OCI-LY7 (cell line): ENCODE measurements around the gene IGF2BP2. TPM values are rescaled to one million over a fixed set of nuclear protein-coding genes. Genes with fewer than 3 reads are reported as not detected.

Source experiments
- BruUV-seq: library from RNA; stranded (reverse); fragments of 400-500 nt; replicated peaks from 2 replicates; lab custom pipeline; 2021; lab: Mats Ljungman, UMichigan
- CTCF ChIA-PET: fragments of 300-600 bp; sonication (Branson Sonifier 250); formaldehyde crosslinking; loops from one replicate; lab custom pipeline; 2022; ENCODE audit warnings: antibody characterized with exemption; ENCODE audit not compliant: unreplicated experiment; lab: Charles Lee
- POLR2A ChIA-PET: fragments of 300-600 bp; sonication (Branson Sonifier 250); formaldehyde crosslinking; loops from one replicate; lab custom pipeline; 2022; ENCODE audit warnings: antibody characterized with exemption; lab: Charles Lee
- DNase-seq: peaks from one replicate; pipeline ENCODE4 v3.0.0-alpha.2; 2015; ENCODE audit warnings: low spot score
- H2AFZ ChIP-seq: fragments of 200-600 bp; sonication (generic), shearing (Covaris generic); 2 replicates; pipeline ENCODE4 v1.6.1; 2014; ENCODE audit warnings: mild to moderate bottlenecking, antibody characterized with exemption, low read length, moderate library complexity
- H3K27ac ChIP-seq: fragments of 200-600 bp; sonication (generic); 2 replicates; pipeline ENCODE4 v1.5.1; 2014; ENCODE audit warnings: mixed run types, low read depth, mild to moderate bottlenecking, moderate library complexity, low read length, inconsistent platforms; ENCODE audit not compliant: poor library complexity, severe bottlenecking
- H3K36me3 ChIP-seq: fragments of 200-600 bp; sonication (generic); 2 replicates; pipeline ENCODE4 v1.6.1; 2014; ENCODE audit warnings: mild to moderate bottlenecking, antibody characterized with exemption, low read length, moderate library complexity, mixed read lengths; ENCODE audit not compliant: insufficient read depth
- H3K4me1 ChIP-seq: fragments of 200-600 bp; sonication (generic); 2 replicates; pipeline ENCODE4 v1.5.1; 2014; ENCODE audit warnings: mild to moderate bottlenecking, low read length; ENCODE audit not compliant: insufficient read depth, poor library complexity, severe bottlenecking
- H3K4me2 ChIP-seq: fragments of 200-600 bp; sonication (generic); 2 replicates; pipeline ENCODE4 v1.6.1; 2014; ENCODE audit warnings: mild to moderate bottlenecking, low read length
- H3K4me3 ChIP-seq: fragments of 200-600 bp; sonication (generic); 2 replicates; pipeline ENCODE4 v1.5.1; 2014; ENCODE audit warnings: mild to moderate bottlenecking, low read depth, low read length; ENCODE audit not compliant: poor library complexity, severe bottlenecking
- H3K79me2 ChIP-seq: fragments of 200-600 bp; sonication (generic); 2 replicates; pipeline ENCODE4 v1.6.1; 2016; ENCODE audit warnings: low read depth, mild to moderate bottlenecking, low read length, moderate library complexity, mixed read lengths; ENCODE audit not compliant: insufficient read depth
- H3K9me2 ChIP-seq: fragments of 200-600 bp; sonication (generic); 2 replicates; pipeline ENCODE4 v1.6.1; 2016; ENCODE audit warnings: mild to moderate bottlenecking, low read length, mixed read lengths; ENCODE audit not compliant: insufficient read depth
- H3K9me3 ChIP-seq: fragments of 200-600 bp; sonication (generic); 2 replicates; pipeline ENCODE4 v1.6.1; 2014; ENCODE audit warnings: mild to moderate bottlenecking, mixed run types, low read length, mixed read lengths
- H4K20me1 ChIP-seq: fragments of 200-600 bp; sonication (generic); 2 replicates; pipeline ENCODE4 v1.6.1; 2014; ENCODE audit warnings: mild to moderate bottlenecking, antibody characterized with exemption, low read length, moderate library complexity, mixed read lengths; ENCODE audit not compliant: insufficient read depth
- EZH2phosphoT487 ChIP-seq: fragments of 200-600 bp; sonication (generic); IDR thresholded peaks from 2 replicates; pipeline ENCODE4 v1.6.1; 2018; ENCODE audit warnings: low read depth, borderline replicate concordance, mild to moderate bottlenecking, mixed run types, antibody characterized with exemption, low read length, moderate library complexity, mixed read lengths
- intact Hi-C: fragments of 100-400 bp; cut with micrococcal nuclease; formaldehyde crosslinking; loops from one replicate; pipeline ENCODE4 v1.10.0; 2022; ENCODE audit not compliant: unreplicated experiment
- total RNA-seq, 2 experiments: library from RNA; depleted of rRNA in 1 of 2; stranded (reverse); fragments of >200 nt in 1 of 2; shearing (Covaris generic) in 1 of 2; gene quantifications; 2 replicates each; pipeline ENCODE4 v1.2.3, GENCODE V29; 2014 to 2022
- TF ChIP-seq, protein P1 (sequence below): fragments of 200-600 bp; sonication (generic); conservative IDR thresholded peaks from 2 replicates; pipeline ENCODE4 v1.5.1; 2014; ENCODE audit warnings: mild to moderate bottlenecking, antibody characterized with exemption, low read length, moderate library complexity, mixed read lengths

IGF2BP2 gene
- total RNA-seq, 2 experiments from 2014 or later = not detected

DNA sequence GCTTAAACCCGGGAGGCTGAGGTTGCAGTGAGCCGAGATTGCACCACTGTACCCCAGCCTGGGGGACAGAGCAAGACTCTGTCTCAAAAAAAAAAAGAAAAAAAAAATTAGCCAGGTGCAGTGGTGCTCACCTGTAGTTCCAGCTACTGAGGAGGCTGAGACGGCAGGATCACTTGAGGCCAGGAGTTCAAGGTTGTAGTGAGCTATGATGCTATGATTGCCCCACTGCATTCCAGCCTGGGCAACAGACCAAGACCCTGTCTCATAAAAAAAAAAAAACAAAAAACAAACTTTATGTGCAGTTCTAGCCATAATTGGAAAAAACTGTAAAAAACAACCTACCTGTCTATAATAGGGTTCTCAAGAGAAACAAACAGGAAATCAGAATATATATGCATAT is 39.9 kb upstream of the IGF2BP2 start:
- no peak for DNase-seq
- H3K4me1 ChIP-seq = no peaks in the 10 kb centered on the region
- no peaks in the 10 kb centered on the region for H3K79me2 ChIP-seq
- ChIA-PET POLR2A (interaction anchor here (0.6 kb wide), 1 partner anchor 71 kb away, joined by 3 read pairs; no protein-coding TSS in a partner anchor), CTCF (interaction anchor here (0.8 kb wide), 1 partner anchor 78 kb away, joined by 3 read pairs; no protein-coding TSS in a partner anchor)
- no peaks in the 10 kb centered on the region for H4K20me1 ChIP-seq
- no peaks in the 10 kb centered on the region for H3K36me3 ChIP-seq
- H3K9me3 ChIP-seq = no peaks in the 10 kb centered on the region
- no peak overlapping the region for H2AFZ ChIP-seq
- H3K27ac ChIP-seq = no peak overlapping the region
- no peak for TF ChIP-seq EZH2phosphoT487
- TF ChIP-seq, protein P1, sequence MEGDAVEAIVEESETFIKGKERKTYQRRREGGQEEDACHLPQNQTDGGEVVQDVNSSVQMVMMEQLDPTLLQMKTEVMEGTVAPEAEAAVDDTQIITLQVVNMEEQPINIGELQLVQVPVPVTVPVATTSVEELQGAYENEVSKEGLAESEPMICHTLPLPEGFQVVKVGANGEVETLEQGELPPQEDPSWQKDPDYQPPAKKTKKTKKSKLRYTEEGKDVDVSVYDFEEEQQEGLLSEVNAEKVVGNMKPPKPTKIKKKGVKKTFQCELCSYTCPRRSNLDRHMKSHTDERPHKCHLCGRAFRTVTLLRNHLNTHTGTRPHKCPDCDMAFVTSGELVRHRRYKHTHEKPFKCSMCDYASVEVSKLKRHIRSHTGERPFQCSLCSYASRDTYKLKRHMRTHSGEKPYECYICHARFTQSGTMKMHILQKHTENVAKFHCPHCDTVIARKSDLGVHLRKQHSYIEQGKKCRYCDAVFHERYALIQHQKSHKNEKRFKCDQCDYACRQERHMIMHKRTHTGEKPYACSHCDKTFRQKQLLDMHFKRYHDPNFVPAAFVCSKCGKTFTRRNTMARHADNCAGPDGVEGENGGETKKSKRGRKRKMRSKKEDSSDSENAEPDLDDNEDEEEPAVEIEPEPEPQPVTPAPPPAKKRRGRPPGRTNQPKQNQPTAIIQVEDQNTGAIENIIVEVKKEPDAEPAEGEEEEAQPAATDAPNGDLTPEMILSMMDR = no peak
- H3K9me2 ChIP-seq = no peaks in the 10 kb centered on the region
- intact Hi-C loops = no loop called here
- no peak overlapping the region for H3K4me2 ChIP-seq
- no peak overlapping the region for H3K4me3 ChIP-seq
- BruUV-seq = no TSS peak

DNA sequence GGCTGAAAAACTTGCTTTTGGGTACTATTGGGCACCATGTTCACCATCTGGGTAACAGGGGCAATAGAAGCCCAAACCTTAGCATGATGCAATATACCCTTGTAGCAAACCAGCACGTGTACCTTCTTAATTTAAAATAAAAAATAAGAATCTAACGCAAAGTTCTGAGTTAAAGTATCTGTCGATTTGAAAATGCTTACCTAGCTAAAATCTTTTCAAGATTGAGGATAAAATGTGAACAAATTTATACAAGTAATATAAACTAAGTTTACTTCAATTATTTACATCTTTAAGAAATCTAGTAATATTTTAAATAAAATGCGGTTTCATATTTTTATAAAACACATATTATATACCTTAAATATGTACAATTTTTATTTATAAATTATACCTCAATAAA is 38.1 kb upstream of the IGF2BP2 start:
- no TSS peak for BruUV-seq
- Histone ChIP-seq H3K9me2 (no peaks in the 10 kb centered on the region), H3K4me2 (no peak overlapping the region), H2AFZ (no peak overlapping the region), H3K9me3 (no peaks in the 10 kb centered on the region), H3K4me1 (no peaks in the 10 kb centered on the region), H3K4me3 (no peak overlapping the region), H4K20me1 (no peaks in the 10 kb centered on the region), H3K36me3 (no peaks in the 10 kb centered on the region), H3K27ac (no peak overlapping the region), H3K79me2 (no peaks in the 10 kb centered on the region)
- ChIA-PET POLR2A (no interaction called here), CTCF (no interaction called here)
- DNase-seq = no peak
- TF ChIP-seq, protein P1 = no peak
- TF ChIP-seq EZH2phosphoT487 = no peak
- intact Hi-C loops = no loop called here

DNA sequence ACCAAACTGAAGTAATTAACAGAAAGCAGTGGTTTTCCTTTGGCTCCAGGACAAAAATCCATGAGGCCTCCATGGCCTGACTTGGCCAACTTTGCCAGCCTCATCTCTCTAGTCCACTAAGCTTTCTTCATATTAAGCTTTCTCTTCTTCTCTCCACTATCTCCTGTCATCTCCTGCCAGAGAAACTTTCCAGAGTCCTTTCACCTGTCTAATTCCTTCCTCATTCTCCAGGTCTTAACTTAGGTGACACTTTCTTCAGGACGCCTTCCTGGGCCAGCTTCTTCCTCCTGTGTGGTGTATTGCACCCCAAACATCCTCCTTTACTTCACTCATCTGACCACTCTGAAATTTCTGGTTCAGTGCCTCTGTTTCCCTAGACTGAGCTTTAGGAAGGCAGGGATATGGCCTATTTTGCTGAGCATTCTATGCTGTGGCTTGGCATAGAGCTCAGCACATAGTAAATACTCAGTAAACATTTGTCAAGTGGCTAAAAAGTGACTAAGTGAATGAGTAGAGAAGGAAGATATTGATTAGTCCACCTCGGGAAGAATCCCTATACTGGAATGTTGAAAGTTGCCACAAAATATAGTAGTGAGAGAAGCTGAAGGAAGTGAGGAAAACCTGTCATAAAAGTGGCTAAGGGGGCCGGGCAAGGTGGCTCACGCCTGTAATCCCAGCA is 34.6 kb upstream of the IGF2BP2 start:
- no peak overlapping the region for H2AFZ ChIP-seq
- H3K79me2 ChIP-seq = no peaks in the 10 kb centered on the region
- no peaks in the 10 kb centered on the region for H4K20me1 ChIP-seq
- BruUV-seq = no TSS peak
- H3K4me2 ChIP-seq = no peak overlapping the region
- intact Hi-C loops = no loop called here
- peaks cover 6% of the 10 kb centered on the region; the same call in 1 of the 2 replicates for H3K9me3 ChIP-seq
- H3K4me3 ChIP-seq = no peak overlapping the region
- ChIA-PET POLR2A (interaction anchor here (1.0 kb wide), 1 partner anchor 10 kb away, joined by 3 read pairs; no protein-coding TSS in a partner anchor), CTCF (no interaction called here)
- H3K4me1 ChIP-seq = no peaks in the 10 kb centered on the region
- DNase-seq = no peak
- no peak overlapping the region for H3K27ac ChIP-seq
- no peaks in the 10 kb centered on the region for H3K9me2 ChIP-seq
- H3K36me3 ChIP-seq = no peaks in the 10 kb centered on the region
- TF ChIP-seq, protein P1 = no peak
- TF ChIP-seq EZH2phosphoT487 = no peak
